HepG2 (cell line): ENCODE results near the gene DMAC2L.

Source experiments
- CAMTA2 ChIP-seq: sonication (generic); formaldehyde crosslinking; IDR thresholded peaks from 2 replicates; pipeline ENCODE4 v1.4.0; 2020; ENCODE audit warnings: mild to moderate bottlenecking, missing genetic modification reagents, borderline replicate concordance
- CTCF ChIP-seq: sonication (generic); formaldehyde crosslinking; IDR thresholded peaks from 2 replicates; pipeline ENCODE4 v1.5.0; 2020; ENCODE audit warnings: mild to moderate bottlenecking, missing genetic modification reagents, moderate library complexity
- RARA ChIP-seq: IDR thresholded peaks from 2 replicates; pipeline ENCODE4 v1.6.1; 2016; ENCODE audit warnings: missing genetic modification reagents, missing compliant biosample characterization
- SMAD3 ChIP-seq: sonication (generic); formaldehyde crosslinking; IDR thresholded peaks from 2 replicates; pipeline ENCODE4 v1.4.0; 2020; ENCODE audit warnings: missing genetic modification reagents
- TAF1 ChIP-seq: sonication (generic); formaldehyde crosslinking; IDR thresholded peaks from 2 replicates; pipeline ENCODE4 v1.4.0; 2020; ENCODE audit warnings: missing genetic modification reagents
- TARDBP ChIP-seq: sonication (generic); formaldehyde crosslinking; IDR thresholded peaks from 2 replicates; pipeline ENCODE4 v1.8.0; 2022; ENCODE audit warnings: mild to moderate bottlenecking, missing genetic modification reagents
- TBP ChIP-seq: sonication (generic); formaldehyde crosslinking; IDR thresholded peaks from 2 replicates; pipeline ENCODE4 v1.5.0; 2020; ENCODE audit warnings: missing genetic modification reagents
- ZNF75D ChIP-seq: sonication (generic); formaldehyde crosslinking; IDR thresholded peaks from 2 replicates; pipeline ENCODE4 v1.8.1; 2023; ENCODE audit warnings: missing genetic modification reagents, mild to moderate bottlenecking, borderline replicate concordance
- TF ChIP-seq, protein P1 (sequence below), 2 experiments: sonication (generic) in 1 of 2; formaldehyde crosslinking in 1 of 2; IDR thresholded peaks; 2 replicates each; pipeline versions ENCODE4 v1.5.1 to v1.6.1; 2011 to 2020; ENCODE audit warnings: borderline replicate concordance in 1 of 2, low read depth in 1 of 2, low read length in 1 of 2, mild to moderate bottlenecking in 1 of 2, missing genetic modification reagents in 1 of 2, moderate library complexity in 1 of 2
- TF ChIP-seq, protein P2 (sequence below): IDR thresholded peaks from 2 replicates; pipeline ENCODE4 v1.6.1; 2016

DNA sequence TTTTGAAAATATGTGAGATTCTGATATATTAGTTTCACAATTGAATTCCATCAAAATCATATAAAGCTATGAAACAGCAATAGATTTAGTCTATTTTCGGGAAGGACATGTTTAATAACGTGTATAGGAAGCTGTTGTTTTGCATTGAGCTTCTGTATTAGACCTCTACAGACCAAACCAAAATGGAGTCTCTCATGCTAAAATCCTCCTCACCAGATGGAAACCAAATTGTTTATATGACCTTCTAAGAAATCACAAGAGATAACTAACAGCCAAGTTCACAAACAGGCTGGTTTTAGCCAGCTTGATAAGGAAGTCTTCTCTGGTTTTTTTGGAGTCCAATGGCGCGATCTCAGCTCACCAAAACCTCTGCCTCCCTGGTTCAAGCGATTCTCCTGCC lies 24.0 kb upstream of the DMAC2L start:
- TF ChIP-seq ZNF75D (CRISPR knock-in tag) (no peak), RARA (CRISPR knock-in tag) (no peak), CTCF (CRISPR knock-in tag) (no peak), TAF1 (CRISPR knock-in tag) (no peak), CAMTA2 (CRISPR knock-in tag) (no peak), TBP (CRISPR knock-in tag) (no peak), TARDBP (CRISPR knock-in tag) (no peak), SMAD3 (no peak)
- TF ChIP-seq, protein P1, sequence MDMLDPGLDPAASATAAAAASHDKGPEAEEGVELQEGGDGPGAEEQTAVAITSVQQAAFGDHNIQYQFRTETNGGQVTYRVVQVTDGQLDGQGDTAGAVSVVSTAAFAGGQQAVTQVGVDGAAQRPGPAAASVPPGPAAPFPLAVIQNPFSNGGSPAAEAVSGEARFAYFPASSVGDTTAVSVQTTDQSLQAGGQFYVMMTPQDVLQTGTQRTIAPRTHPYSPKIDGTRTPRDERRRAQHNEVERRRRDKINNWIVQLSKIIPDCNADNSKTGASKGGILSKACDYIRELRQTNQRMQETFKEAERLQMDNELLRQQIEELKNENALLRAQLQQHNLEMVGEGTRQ (IDR thresholded peaks at IDR 0.05; ENCODE audit: low read depth, low read length): no peak
- TF ChIP-seq, protein P1 (CRISPR knock-in tag; IDR thresholded peaks at IDR 0.05; ENCODE audit: borderline replicate concordance): no peak
- TF ChIP-seq, protein P2, sequence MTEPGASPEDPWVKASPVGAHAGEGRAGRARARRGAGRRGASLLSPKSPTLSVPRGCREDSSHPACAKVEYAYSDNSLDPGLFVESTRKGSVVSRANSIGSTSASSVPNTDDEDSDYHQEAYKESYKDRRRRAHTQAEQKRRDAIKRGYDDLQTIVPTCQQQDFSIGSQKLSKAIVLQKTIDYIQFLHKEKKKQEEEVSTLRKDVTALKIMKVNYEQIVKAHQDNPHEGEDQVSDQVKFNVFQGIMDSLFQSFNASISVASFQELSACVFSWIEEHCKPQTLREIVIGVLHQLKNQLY (CRISPR knock-in tag): no peak
